GM19372 (cell line): ENCODE data around the gene OR10H4.
"Not testable (repeated sequence)": the region's sequence is repeated elsewhere in the genome, so short reads cannot be mapped to it uniquely, and the experiment has no call there.

Experiments
- ATAC-seq: cut with Tn5 transposase; IDR thresholded peaks from one replicate; pipeline ENCODE4 v1.9.1; 2021; ENCODE audit warnings: mild to moderate bottlenecking, low read depth, moderate library complexity; ENCODE audit not compliant: unreplicated experiment

Gene OR10H4

GRCh38 chr19:15936950-15937349, 11.9 kb upstream of the OR10H4 start:
- no peak for ATAC-seq

- ATAC-seq = no peak
Measured at GRCh38 chr19:15937771-15938170, 11.0 kb upstream of the OR10H4 start.

DNA sequence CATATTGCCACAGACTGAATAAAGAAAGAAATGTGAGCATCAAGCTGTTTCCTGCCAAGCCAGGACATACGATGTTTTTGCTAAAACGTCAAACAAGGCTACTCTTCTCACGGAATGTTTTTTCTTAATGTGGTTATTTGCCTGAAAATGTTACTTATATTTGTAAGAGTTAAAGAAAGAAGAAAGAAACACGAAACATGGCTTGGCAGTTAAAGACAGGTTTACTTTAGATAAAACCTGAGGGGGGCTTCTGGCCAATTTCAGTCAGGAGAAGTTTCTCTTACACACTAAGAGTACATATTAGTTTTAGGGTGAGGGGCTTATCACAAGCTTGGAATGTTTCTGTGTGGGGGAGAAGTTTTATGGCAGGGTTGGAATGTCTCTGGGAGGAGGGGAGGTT, 4.4 kb upstream of the OR10H4 start:
- ATAC-seq = no peak

DNA sequence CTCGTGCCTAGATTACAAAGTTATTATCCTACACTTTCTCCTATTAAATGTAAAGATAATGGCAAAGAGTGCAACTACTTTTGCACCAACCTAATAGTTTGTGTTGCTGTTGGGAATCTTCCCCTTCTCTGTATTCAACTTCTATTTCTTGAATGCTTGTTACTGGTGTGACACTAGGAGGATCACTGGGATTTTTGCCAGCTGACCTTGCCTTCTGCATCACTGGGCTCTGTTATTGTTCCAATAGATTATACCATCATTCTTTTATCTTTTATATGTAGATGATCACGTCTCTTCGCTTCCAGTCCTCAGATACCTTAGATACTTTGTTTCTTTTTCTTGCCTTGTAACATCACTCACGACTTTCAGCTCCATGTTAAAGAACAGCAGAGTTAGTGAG, 3.5 kb upstream of the OR10H4 start:
- no peak for ATAC-seq

DNA sequence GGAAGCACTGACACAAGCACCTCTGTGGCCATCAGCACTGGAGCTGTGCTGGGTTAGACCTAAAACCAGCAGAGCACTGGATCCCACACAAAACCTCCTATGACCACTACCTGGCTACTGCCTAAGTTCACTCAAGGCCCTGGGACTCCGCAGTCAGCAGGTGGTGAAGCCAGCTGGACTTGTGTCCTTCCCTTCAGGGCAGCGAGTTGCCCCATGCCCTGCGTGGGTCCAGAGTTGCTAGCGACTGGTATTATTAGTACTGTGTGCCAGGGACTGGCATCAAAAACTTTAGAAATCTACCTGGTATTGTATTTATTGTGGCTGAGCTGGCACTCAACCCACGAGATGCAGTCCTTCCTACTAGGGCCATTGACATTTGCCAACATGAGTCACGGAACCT, 6.0 kb downstream of the OR10H4 start:
- no peak for ATAC-seq

DNA sequence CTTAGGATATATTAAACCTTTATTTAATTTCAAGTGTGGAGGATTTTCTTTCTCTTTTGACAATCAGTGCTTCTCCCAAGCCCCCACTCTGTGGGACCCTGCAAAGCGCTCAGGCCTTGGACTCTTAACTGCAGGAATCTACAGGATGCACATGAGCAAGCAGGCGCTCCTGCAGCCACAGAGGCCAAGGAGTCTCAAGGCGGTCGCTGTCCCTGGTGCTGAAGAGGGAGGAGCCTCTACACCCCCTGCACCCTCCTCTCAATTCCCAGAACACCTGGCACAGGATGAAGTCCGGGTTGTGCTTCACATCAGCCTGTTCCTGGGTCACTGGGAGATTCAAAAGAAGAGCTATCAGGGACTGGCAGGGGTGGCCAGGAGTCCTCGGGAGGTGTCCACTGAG, 13.5 kb downstream of the OR10H4 start:
- no peak for ATAC-seq

GRCh38 chr19:15964231-15964630, 15.4 kb downstream of the OR10H4 start:
- ATAC-seq = no peak

DNA sequence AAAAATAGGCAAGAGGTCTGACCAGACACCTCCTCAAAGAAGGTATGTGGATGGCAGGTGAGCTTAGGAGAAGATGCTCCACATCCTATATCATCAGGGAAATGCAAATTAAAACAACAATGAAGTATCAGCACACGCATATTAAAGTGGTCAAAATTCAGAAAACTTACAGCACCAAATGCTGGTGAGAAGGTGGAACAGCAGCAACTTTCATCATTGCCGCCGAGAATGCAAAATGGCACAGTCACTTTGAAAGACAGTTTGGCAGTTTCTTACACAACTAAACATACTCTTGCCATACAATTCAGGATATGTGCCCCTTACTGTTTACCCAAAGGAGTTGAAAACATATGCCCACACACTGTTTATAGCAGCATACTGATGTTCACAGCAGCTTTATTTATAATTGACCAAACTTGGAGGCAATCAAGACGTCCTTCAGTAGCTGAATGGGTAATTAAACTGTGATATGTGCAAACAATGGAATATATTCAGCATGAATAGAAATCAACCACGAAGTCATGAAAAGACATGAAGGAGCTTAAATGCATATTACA, 22.5 kb downstream of the OR10H4 start:
- no peak for ATAC-seq

DNA sequence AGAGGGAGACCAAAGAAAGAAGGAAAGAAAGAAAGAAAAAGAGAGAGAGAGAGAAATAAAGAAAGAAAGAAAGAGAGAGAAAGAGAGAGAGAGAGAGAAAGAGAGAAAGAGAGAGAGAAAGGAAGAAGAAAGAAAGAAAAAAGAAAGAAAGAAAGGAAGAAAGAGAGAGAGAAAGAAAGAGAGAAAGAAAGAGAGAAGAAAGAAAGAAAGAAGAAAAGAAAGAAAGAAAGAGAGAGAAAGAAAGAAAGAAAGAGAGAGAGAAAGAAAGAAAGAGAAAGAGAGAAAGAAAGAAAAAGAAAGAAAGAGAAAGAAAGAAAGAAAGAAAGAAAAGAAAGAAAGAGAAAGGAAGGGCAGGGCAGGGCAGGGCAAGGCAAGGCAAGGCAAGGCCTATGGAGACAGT, 23.2 kb downstream of the OR10H4 start:
- ATAC-seq = not testable (repeated sequence)

- no peak for ATAC-seq
Measured at GRCh38 chr19:15974856-15975255, 26.0 kb downstream of the OR10H4 start.

- ATAC-seq = no peak
Measured at GRCh38 chr19:15976836-15977689, 28.3 kb downstream of the OR10H4 start.

DNA sequence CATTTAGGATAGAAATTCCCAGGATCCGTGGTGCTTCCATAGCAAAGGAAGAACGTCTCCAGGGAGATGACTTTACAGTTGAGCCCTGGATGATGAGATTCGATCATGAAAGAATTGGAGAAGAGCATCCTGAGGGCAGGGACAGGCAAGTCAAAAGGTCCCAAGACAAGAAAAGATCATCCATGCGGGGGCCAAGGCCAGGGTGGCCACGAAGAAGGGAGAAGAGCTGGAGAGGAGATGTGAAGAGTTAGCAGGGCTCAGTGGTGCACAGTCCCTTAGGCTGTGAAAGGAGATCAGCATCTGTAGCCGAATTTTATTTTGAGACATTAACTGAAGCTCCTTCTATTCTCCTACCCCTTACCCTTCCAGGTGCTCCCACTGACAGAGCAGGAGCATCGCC, 28.9 kb downstream of the OR10H4 start:
- no peak for ATAC-seq

- no peak for ATAC-seq
Measured at GRCh38 chr19:15979293-15979692, 30.5 kb downstream of the OR10H4 start.

- ATAC-seq = not testable (repeated sequence)
Measured at GRCh38 chr19:15985831-15986230, 37.0 kb downstream of the OR10H4 start.

DNA sequence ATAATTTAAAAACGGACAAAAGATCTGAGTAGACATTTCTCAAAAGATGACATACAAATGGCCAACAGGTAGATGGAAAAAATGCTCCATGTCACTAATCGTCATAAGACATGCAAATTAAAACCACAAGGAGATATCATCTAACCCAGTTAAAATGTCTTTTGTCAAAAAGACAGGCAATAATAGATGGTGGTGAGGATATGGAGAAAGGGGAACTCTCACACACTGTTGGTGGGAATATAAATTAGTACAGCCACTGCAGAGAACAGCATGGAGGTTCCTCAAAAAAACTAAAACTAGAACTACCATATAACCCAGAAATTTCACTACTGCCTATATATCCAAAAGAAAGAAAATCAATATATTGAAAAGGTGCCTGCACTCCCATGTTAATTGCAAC, 37.9 kb downstream of the OR10H4 start:
- ATAC-seq = no peak

GRCh38 chr19:15989889-15990288, 41.1 kb downstream of the OR10H4 start:
- no peak for ATAC-seq

- ATAC-seq = no peak
Measured at GRCh38 chr19:15991602-15992001, 42.8 kb downstream of the OR10H4 start.

GRCh38 chr19:15992014-15992413, 43.2 kb downstream of the OR10H4 start:
- ATAC-seq = no peak

- no peak for ATAC-seq
Measured at GRCh38 chr19:15995536-15995935, 46.7 kb downstream of the OR10H4 start.

DNA sequence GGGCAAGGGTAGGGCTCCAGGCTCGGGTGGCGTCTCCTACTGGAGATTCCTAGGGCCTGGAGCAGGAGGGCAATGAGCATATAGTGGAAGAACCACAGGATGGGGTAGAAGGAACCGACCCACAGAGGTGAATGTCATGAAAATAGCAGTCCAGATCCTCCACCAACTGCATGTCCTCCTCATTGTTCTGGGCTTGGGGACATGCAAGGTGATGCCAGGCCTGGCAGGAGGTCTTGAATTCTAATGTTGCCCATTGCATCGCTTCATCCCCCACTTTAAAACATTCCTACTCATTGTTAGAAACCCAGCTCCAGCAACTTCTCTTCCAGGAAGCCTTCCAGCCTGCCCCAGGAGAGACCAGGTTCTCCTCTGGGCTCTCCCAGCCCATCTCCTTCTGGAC, 49.4 kb downstream of the OR10H4 start:
- ATAC-seq = no peak
